Medulla oblongata (tissue), 1 donor: ENCODE data around the gene NTN5.
"Not testable (repeated sequence)": the region's sequence is repeated elsewhere in the genome, so short reads cannot be mapped to it uniquely, and the experiment has no call there.

Experiments
- DNase-seq: peaks from one replicate; pipeline ENCODE4 v3.0.0-alpha.2; 2015; ENCODE audit errors: extremely low spot score

The NTN5 gene

DNA sequence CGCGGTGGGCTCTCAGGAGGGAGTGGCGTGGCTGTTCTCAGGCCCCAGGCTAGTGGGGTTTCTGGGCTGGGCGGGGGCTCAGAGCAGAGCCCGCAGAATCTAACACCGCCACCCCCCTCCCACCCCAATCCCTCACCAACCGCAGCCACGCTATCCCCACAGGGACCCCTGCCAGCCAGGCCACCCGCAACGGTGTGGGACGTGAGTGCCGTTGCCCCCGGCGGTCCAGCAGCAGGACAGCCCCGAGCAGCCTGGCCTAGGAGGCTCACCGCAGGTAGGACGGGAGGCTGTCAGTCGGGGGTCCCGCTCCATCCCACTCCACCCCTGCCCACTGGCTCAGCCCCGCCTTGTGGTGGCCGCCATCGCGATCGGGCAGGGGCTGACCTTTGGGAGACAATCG is at the start of gene NTN5:
Gene NTN5, minus strand, starts transcription at position 24 of the 400 bp plus-strand sequence. CDS start 2,031 bp downstream, outside the sequence.
- DNase-seq: no peak

DNA sequence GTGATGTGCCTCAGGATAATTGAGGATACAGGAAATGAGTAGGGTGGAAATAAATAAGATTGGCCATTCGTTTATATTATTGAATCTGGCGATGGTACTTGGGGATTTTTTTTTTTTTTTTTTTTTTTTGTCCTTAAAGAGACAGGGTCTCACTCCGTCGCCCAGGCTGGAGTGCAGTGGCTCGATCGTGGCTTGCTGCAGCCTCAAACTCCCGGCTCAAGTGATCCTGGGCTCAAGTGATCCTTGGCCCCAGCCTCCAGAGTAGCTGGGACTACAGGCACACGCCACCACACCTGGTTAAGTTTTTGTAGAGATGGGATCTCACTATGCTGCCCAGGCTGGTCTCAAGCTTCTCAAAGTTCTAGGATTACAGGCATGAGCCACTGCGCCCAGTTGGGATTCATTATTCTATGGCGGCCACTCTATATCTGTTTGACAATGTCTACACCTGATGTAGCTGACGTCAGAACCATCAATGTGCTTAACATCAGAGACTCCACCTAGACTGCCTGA is 49.4 kb upstream of the NTN5 start:
- DNase-seq: no peak

DNA sequence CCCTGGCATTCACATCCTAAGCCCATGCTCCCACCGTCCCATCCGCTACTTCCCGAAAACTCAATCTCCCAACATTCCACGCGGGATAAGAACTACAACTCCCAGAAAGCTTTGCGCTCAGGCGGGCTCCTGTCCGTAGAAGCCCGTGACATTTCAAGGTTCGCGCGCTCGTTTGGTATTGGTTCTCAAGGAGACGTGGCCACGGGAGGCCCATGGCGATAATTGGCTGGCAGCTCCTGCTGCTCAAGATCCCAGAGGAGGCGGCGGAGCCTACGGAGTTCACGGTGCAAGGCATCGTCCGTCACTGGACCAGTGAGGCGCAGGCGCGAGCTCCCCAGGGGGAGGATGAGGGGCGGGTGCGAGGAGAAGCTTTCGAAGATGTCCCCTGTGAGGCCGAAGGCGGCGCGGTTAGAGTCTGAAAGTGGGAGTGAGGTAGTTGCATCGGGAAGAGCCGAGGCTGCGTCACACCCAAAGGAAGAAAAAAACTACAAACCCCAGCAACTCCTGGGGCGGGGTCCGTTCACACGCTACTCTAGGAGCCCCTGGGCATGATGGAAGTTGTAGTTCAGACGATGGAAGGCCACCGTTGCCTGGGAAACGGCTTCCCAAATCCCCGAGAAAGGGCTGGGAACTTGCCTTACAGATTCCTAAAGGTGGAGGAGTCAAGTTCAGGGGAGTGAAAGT is 47.9 kb upstream of the NTN5 start:
- peak; percentile 100 for DNase-seq

DNA sequence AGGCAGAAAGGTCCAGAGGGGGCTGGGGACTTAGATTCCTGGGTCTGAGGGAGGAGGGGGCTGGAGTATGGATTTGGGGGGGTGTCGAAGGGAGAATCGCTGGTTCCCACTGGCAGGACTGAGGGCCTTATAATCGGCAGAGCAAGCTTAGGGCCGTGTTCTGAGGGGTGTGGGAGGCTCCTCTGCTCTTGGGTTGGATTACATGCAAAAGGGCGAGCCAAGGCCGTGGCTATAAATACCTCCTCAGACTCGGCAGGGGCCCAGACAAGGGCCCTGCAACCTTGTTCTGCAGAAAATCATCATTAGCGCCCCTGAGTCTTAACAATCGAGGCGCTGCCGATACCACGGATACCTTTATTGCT is 47.4 kb upstream of the NTN5 start:
- DNase-seq: no peak

DNA sequence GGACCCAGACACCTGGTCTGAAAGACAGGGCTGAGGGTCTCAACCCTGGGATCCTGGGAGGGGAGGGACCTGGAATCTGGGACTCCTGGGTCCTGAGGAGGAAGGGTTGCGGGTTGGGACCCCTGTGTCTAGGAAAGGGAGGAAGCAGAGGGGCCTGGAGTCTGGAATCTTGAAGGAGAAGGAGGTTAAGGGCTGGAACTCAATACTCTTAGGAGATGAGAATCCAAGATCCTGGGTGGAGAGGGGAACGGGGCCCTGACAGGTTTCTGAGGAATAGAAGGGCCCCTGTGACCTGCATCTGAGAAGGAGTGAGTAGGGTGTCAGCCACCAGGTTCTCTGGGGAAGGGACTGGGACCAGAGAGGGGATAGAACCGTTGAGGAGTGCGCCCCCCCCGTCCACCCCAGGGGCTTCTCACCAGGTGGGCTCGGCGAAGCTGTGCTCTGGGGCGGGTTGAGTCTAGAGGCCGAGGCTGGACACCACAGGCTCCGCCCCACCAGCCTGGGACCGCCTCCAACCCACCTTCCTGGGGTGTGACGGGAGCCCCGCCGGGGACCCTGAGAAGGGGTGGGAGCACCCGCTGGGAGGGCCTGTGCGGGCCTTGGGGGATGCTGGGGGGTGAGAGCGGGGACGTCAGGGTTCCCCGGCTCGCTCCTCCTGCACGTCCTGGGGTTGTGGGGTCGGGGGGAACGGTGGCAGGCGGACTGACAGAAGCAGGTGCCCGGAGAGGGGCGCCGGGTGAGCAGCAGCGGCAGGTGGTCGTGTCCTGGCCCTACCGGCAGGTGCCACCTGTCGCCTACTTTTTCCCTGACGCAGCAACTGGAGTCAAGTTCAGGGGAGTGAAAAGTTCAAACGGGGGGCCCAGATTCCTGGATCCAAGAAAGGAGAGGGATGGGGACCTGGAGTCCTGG is 46.7 kb upstream of the NTN5 start, which contains the start of gene MAMSTR:
Gene MAMSTR, minus strand, starts transcription at position 463 of the 909 bp plus-strand sequence. CDS start 694 bp downstream, outside the sequence.
- no peak for DNase-seq

DNA sequence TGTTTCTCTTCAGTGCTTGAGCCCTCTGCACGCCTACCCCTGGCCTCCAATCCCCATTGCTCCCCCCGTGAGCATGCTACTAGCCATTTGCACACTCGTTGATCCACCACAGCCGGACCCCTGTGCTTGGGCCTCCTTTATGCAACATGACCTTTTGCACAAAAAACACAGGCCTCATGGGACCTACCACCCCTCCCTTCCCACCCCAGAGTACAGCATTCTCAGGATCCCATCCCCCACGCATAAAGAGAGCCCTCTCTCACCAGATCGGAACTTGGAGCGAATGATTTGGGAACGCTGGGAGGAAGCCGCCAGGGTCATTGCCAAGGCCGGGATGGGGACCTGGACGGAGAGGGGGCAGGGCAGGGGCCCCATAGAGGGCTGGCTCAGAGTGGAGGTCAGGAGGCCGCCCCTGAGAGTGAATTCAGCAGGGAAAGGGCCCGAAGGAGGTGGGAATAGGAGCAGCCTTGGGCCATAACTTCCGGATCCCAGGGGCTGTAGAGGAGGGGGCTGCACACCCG is 46.0 kb upstream of the NTN5 start:
- no peak for DNase-seq

DNA sequence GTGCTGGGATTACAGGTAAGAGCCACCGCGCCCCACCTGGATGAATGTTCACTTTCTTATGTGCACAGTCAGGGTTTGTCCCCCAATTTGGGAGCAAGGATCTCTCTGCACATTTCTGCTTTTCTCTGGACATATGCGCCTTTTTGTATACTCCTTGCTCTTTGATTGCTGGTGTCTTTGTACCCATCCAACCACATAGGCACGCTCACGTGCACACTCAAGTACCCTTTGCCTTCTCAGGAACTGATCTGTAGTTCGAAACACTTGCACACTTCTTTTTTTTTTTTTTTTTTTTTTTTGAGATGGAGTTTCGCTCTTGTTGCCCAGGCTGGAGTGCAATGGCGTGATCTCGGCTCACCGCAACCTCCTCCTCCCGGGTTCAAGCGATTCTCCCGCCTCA is 45.3 kb upstream of the NTN5 start:
- not testable (repeated sequence) for DNase-seq

DNA sequence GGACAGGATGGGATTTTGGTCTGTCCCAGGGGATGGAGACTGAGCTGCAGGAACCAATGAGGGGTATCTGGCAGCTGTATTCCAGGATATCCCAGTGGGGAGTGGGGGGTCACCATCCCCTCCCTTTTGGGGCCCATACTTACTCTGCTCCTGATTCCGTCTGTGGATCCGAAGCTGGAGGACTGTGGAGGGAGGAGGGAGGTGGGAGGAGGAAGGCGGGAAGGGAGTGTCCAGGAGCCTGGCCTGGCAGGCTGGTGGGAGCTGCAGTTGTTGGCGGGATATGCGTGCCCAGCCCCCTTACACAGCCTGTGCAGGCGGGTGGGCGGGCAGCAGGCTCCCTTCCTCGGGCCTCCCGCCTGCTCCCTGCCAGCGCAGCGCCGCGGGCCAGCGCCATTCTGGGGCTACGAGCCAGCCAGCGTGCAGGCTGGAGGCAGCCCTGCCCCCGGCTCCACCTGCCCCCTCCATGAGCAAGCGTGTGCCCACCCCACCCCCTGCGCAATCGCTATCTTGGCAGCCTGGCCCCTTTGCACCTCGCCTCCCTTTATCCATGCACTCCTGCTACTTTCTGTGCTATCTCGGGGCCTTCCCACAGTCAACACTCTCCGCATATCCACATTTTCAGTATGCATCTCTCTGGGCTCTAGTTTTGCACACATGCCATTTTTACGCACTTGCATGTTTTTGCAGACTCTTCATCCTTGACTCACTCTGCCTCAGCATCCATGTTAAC is 43.9 kb upstream of the NTN5 start:
- peak; percentile 50 for DNase-seq

DNA sequence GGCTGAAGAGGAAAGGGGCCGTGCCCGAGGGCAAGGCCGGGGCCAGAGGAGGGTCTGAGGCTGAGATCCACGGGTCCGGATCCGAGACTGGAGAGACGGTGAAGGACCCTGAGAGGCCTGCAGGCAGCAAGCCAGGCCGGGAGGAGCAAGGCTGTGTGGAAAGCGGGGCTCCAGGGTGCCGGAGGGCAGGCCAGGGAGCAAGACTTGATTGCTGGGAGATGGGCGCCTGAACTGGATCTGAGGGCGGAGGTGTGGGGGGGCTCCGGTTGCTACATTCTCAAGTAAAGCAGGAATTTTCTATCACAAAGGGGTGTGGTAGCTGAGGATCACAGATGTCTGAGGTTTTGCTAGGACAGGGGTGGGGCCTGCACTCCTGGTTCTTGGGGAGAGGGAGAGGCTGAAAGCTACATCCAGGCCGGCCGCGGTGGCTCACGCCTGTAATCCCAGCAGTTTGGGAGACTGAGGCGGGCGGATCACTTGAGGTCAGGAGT is 42.9 kb upstream of the NTN5 start:
- no peak for DNase-seq

GRCh38 chr19:48714759-48715675 is 42.2 kb upstream of the NTN5 start:
- no peak for DNase-seq

DNA sequence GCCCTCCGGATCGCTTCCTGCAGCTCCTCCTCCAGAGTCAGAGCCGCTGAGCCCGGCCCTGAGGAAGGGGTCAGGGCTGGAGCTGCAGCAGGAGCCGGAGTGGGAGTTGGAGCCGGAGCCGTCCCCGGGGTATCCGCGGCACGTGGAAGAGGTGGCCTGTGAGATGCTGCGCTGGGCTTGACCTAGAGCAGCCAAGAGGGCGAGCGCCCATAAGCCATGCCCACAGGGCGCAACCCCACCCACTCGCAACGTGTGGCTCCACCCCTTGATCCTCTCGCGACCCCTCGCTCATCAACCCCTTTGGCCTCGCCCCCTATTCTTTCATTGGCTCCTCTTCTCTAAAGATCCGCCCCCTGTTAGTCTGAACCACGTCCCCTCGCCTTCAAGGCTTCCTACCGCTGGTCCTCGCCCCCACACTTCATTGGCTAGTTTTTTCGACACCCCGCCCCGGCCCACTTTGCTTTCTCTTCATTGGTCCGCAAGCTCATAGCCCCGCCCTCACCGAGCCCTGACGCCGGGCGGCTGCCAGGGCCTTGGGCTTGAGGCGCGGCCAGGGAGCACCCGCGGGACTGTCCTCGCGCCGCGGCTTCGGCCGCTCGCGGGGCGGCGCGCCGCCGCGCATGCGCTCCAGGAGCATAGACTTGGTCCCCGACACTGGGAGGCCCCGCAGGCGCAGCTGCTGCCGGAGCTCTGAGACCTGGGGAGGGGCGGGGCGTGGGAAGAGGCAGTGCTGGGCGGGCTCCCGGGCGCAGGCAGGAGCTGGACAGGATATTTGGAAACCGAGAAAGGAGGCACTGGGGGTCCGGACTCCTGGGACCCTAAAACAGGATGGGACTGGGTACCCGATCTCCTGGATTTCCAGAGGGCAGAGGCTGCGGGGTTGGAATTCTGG is 41.3 kb upstream of the NTN5 start:
- peak; percentile 100 for DNase-seq

DNA sequence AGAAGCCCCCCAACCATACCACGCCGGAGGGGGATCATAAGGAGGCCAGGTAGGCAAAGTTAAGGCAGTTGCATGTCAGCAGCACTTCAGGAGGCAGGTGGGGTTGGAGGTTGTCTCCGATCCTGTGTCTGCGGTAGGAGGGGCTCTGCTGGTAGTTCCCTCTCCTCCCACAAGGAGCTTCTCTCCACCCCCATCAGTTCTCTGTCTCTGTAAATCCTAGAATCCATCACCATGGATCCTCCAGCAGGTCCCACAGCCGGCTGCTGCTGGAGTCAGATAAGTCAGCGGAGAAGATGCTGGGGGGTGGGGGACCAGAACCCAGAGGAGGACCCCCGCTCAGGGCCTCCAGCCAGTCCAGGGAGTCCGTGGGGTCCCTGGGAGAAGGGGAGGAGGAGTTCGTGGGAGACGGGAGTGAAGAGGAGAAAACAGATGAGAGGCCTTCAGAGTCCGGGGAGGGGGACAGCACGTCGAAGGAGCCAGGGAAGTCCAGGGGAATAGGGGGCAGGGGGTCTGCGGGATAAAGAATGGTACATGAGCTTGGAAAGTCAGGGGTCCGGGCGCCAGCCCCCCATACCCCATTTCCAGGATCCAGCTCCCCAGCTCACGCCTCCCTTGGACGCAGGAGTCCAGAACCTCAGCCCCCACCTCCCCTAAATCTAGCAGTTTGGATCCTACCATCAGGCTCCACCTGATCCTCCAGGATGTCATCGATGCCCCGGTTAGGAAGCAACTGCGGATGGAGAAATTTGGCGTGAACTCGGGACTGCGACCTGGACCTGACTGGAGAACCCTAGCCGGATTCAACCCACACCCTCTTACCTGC is 40.4 kb upstream of the NTN5 start:
- DNase-seq: no peak

DNA sequence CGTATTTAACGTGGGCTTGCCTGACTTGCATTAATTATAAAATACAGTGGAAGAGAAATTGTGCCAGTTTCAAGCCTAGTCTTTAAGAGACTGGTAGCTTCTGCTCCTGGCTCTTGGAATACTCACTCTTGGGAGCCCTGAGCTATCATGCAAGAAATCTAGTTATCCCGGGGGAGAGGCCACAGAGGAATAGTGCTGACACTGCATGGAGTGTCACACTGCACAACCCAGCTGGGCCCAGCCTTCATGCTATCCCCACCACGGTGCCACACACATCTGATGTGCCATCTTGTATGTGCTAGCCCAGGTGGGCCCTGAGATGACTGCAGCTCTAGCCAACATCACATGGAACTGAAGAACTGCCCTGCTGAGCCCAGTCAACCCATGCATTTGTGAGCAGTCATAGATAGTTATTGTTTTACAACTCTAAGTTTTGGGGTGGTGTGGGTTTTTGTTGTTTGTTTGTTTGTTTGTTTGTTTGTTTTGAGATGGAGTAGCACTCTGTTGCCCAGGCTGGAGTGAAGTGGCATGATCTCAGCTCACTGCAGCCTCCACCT is 38.4 kb upstream of the NTN5 start:
- no peak for DNase-seq

DNA sequence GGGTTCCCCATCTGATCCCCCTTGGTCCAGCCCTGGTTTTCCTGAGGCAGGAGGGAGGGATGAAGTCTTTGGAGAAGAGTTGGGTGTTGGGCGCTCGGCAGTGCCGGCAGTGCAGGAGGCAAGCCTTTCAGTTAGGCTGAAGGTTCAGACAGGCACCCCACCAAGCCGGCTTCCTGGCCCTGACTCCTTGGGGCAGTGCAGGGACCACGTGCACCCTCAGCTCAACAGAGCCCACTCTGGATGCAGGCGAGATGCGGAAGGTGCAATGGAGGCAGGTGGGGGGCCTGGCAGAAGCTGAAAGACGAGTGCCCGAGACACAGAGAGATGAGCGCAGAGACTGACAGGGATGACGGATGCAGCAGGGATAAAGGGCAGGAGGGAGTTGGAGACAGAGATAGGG is 35.7 kb upstream of the NTN5 start:
- DNase-seq: no peak

GRCh38 chr19:48705431-48705830 is 32.6 kb upstream of the NTN5 start:
- no peak for DNase-seq

DNA sequence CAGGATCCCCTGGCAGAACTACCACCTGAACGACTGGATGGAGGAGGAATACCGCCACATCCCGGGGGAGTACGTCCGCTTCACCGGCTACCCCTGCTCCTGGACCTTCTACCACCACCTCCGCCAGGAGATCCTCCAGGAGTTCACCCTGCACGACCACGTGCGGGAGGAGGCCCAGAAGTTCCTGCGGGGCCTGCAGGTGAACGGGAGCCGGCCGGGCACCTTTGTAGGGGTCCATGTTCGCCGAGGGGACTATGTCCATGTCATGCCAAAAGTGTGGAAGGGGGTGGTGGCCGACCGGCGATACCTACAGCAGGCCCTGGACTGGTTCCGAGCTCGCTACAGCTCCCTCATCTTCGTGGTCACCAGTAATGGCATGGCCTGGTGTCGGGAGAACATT is 30.5 kb upstream of the NTN5 start:
- no peak for DNase-seq

- DNase-seq: no peak
Observed at GRCh38 chr19:48702701-48703100, 29.9 kb upstream of the NTN5 start.

- DNase-seq: no peak
Observed at GRCh38 chr19:48698046-48698445, 25.2 kb upstream of the NTN5 start.
